Measurements from ENCODE around the gene KHDC4.

The KHDC4 gene

GRCh38 chr1:155884982-155885381 is 49.2 kb downstream of the KHDC4 start:
- no peaks in the 10 kb centered on the region for H3K9me3 Mint-ChIP-seq
- no peak overlapping the region for H3K4me3 Mint-ChIP-seq
- no peaks in the 10 kb centered on the region for H3K27me3 Mint-ChIP-seq
- H3K36me3 Mint-ChIP-seq (ENCODE audit: low read depth), result peaks cover 4% of the 10 kb centered on the region
- H3K27ac Mint-ChIP-seq, result no peak overlapping the region
- peaks cover 5% of the 10 kb centered on the region for H3K4me1 Mint-ChIP-seq (ENCODE audit: low read depth)

GRCh38 chr1:155884031-155884960 is 49.9 kb downstream of the KHDC4 start:
- H3K4me3 Mint-ChIP-seq, result no peak overlapping the region

GRCh38 chr1:155882766-155883165 is 51.4 kb downstream of the KHDC4 start:
- no peak overlapping the region for H3K4me3 Mint-ChIP-seq
- H3K4me1 Mint-ChIP-seq (ENCODE audit: low read depth), result peaks cover 5% of the 10 kb centered on the region
- H3K27me3 Mint-ChIP-seq, result no peaks in the 10 kb centered on the region
- H3K36me3 Mint-ChIP-seq (ENCODE audit: low read depth), result peaks cover 4% of the 10 kb centered on the region
- H3K9me3 Mint-ChIP-seq, result no peaks in the 10 kb centered on the region
- H3K27ac Mint-ChIP-seq, result no peak overlapping the region

More at GRCh38 chr1:155884031-155884960, 49.9 kb downstream of the KHDC4 start:
- peaks cover 5% of the 10 kb centered on the region for H3K4me1 Mint-ChIP-seq (ENCODE audit: low read depth)
- H3K36me3 Mint-ChIP-seq (ENCODE audit: low read depth), result peaks cover 4% of the 10 kb centered on the region
- no peaks in the 10 kb centered on the region for H3K27me3 Mint-ChIP-seq
- H3K9me3 Mint-ChIP-seq, result no peaks in the 10 kb centered on the region
- H3K27ac Mint-ChIP-seq, result no peak overlapping the region

GRCh38 chr1:155882235-155882634 is 52.0 kb downstream of the KHDC4 start:
- no peaks in the 10 kb centered on the region for H3K27me3 Mint-ChIP-seq
- peaks cover 4% of the 10 kb centered on the region for H3K36me3 Mint-ChIP-seq (ENCODE audit: low read depth)
- no peak overlapping the region for H3K4me3 Mint-ChIP-seq
- H3K27ac Mint-ChIP-seq, result no peak overlapping the region
- no peaks in the 10 kb centered on the region for H3K9me3 Mint-ChIP-seq
- H3K4me1 Mint-ChIP-seq (ENCODE audit: low read depth), result peaks cover 5% of the 10 kb centered on the region

GRCh38 chr1:155880950-155881349 is 53.3 kb downstream of the KHDC4 start:
- H3K27me3 Mint-ChIP-seq, result no peaks in the 10 kb centered on the region
- no peaks in the 10 kb centered on the region for H3K9me3 Mint-ChIP-seq
- no peak overlapping the region for H3K4me3 Mint-ChIP-seq
- H3K4me1 Mint-ChIP-seq (ENCODE audit: low read depth), result peaks cover 5% of the 10 kb centered on the region
- H3K36me3 Mint-ChIP-seq (ENCODE audit: low read depth), result peaks cover 4% of the 10 kb centered on the region
- H3K27ac Mint-ChIP-seq, result no peak overlapping the region

- Mint-ChIP-seq H3K4me3 (no peak overlapping the region), H3K27ac (no peak overlapping the region), H3K36me3 (ENCODE audit: low read depth) (peaks cover 4% of the 10 kb centered on the region)
Observed at GRCh38 chr1:155880251-155880650, 54.0 kb downstream of the KHDC4 start.

GRCh38 chr1:155877945-155878344 is 56.3 kb downstream of the KHDC4 start:
- peaks cover 5% of the 10 kb centered on the region for H3K4me1 Mint-ChIP-seq (ENCODE audit: low read depth)
- no peak overlapping the region for H3K4me3 Mint-ChIP-seq
- H3K36me3 Mint-ChIP-seq (ENCODE audit: low read depth), result peaks cover 4% of the 10 kb centered on the region
- no peak overlapping the region for H3K27ac Mint-ChIP-seq
- H3K9me3 Mint-ChIP-seq, result no peaks in the 10 kb centered on the region
- no peaks in the 10 kb centered on the region for H3K27me3 Mint-ChIP-seq

More at GRCh38 chr1:155880251-155880650, 54.0 kb downstream of the KHDC4 start:
- H3K27me3 Mint-ChIP-seq, result no peaks in the 10 kb centered on the region
- no peaks in the 10 kb centered on the region for H3K9me3 Mint-ChIP-seq
- peaks cover 5% of the 10 kb centered on the region for H3K4me1 Mint-ChIP-seq (ENCODE audit: low read depth)

- Mint-ChIP-seq H3K27ac (no peak overlapping the region), H3K4me3 (no peak overlapping the region), H3K36me3 (ENCODE audit: low read depth) (no peaks in the 10 kb centered on the region), H3K27me3 (no peaks in the 10 kb centered on the region), H3K9me3 (no peaks in the 10 kb centered on the region), H3K4me1 (ENCODE audit: low read depth) (no peaks in the 10 kb centered on the region)
Observed at GRCh38 chr1:155873860-155874259, 60.4 kb downstream of the KHDC4 start.

- no peak overlapping the region for H3K27ac Mint-ChIP-seq
- H3K4me1 Mint-ChIP-seq (ENCODE audit: low read depth), result no peaks in the 10 kb centered on the region
- no peaks in the 10 kb centered on the region for H3K27me3 Mint-ChIP-seq
Observed at GRCh38 chr1:155872527-155872926, 61.7 kb downstream of the KHDC4 start.

GRCh38 chr1:155871390-155871789 is 62.8 kb downstream of the KHDC4 start:
- no peak overlapping the region for H3K4me3 Mint-ChIP-seq
- H3K36me3 Mint-ChIP-seq (ENCODE audit: low read depth), result no peaks in the 10 kb centered on the region
- H3K9me3 Mint-ChIP-seq, result no peaks in the 10 kb centered on the region
- no peaks in the 10 kb centered on the region for H3K27me3 Mint-ChIP-seq
- H3K4me1 Mint-ChIP-seq (ENCODE audit: low read depth), result no peaks in the 10 kb centered on the region
- H3K27ac Mint-ChIP-seq, result no peak overlapping the region

More at GRCh38 chr1:155872527-155872926, 61.7 kb downstream of the KHDC4 start:
- Mint-ChIP-seq H3K9me3 (no peaks in the 10 kb centered on the region), H3K4me3 (no peak overlapping the region), H3K36me3 (ENCODE audit: low read depth) (no peaks in the 10 kb centered on the region)

GRCh38 chr1:155867766-155868165 is 66.4 kb downstream of the KHDC4 start:
- Mint-ChIP-seq H3K4me3 (no peak overlapping the region), H3K9me3 (no peaks in the 10 kb centered on the region), H3K36me3 (ENCODE audit: low read depth) (no peaks in the 10 kb centered on the region), H3K27ac (no peak overlapping the region), H3K27me3 (no peaks in the 10 kb centered on the region), H3K4me1 (ENCODE audit: low read depth) (no peaks in the 10 kb centered on the region)

- Mint-ChIP-seq H3K4me3 (no peak overlapping the region), H3K36me3 (ENCODE audit: low read depth) (no peaks in the 10 kb centered on the region), H3K27ac (no peak overlapping the region), H3K27me3 (no peaks in the 10 kb centered on the region), H3K4me1 (ENCODE audit: low read depth) (peaks cover 20% of the 10 kb centered on the region), H3K9me3 (no peaks in the 10 kb centered on the region)
Observed at GRCh38 chr1:155864393-155864792, 69.8 kb downstream of the KHDC4 start.

Data from stimulated activated naive CD8-positive, alpha-beta T cell treated with anti-CD3 and anti-CD28 coated beads, Interleukin-15, Interleukin-2, amounts not matched to agents 100 ng/mL and 50 ng/mL, for 24 hours (primary cell).